G401.6 (cell line): ENCODE data around the gene TMEM130.

Experiments used
- FAIRE-seq: peaks from 2 replicates; lab custom pipeline; 2012; peaks lifted over from hg19 to GRCh38; lab: Jason Lieb, UNC

Gene TMEM130

GRCh38 chr7:98840722-98841121 is 29.1 kb downstream of the TMEM130 start:
- FAIRE-seq, result no peak

- FAIRE-seq, result no peak
Observed at GRCh38 chr7:98840096-98840495, 29.7 kb downstream of the TMEM130 start.

GRCh38 chr7:98837630-98837972 is 32.2 kb downstream of the TMEM130 start:
- FAIRE-seq, result no peak

GRCh38 chr7:98836811-98837629 is 32.8 kb downstream of the TMEM130 start:
- no peak for FAIRE-seq

- no peak for FAIRE-seq
Observed at GRCh38 chr7:98834949-98835348, 34.9 kb downstream of the TMEM130 start.

GRCh38 chr7:98833022-98833421 is 36.8 kb downstream of the TMEM130 start:
- no peak for FAIRE-seq

GRCh38 chr7:98831641-98832221 is 38.1 kb downstream of the TMEM130 start:
- FAIRE-seq, result no peak

- no peak for FAIRE-seq
Observed at GRCh38 chr7:98830972-98831548, 38.8 kb downstream of the TMEM130 start.

- no peak for FAIRE-seq
Observed at GRCh38 chr7:98828368-98828767, 41.4 kb downstream of the TMEM130 start.

GRCh38 chr7:98827258-98827657 is 42.6 kb downstream of the TMEM130 start:
- no peak for FAIRE-seq

- no peak for FAIRE-seq
Observed at GRCh38 chr7:98826811-98827231, 43.0 kb downstream of the TMEM130 start.

- no peak for FAIRE-seq
Observed at GRCh38 chr7:98826387-98826786, 43.4 kb downstream of the TMEM130 start.

GRCh38 chr7:98823226-98823625 is 46.6 kb downstream of the TMEM130 start:
- no peak for FAIRE-seq

GRCh38 chr7:98821348-98821747 is 48.5 kb downstream of the TMEM130 start:
- no peak for FAIRE-seq

GRCh38 chr7:98816967-98817710 is 52.7 kb downstream of the TMEM130 start:
- FAIRE-seq, result no peak

GRCh38 chr7:98816241-98816640 is 53.6 kb downstream of the TMEM130 start:
- FAIRE-seq, result no peak

GRCh38 chr7:98815313-98815712 is 54.5 kb downstream of the TMEM130 start:
- no peak for FAIRE-seq

GRCh38 chr7:98811299-98811698 is 58.5 kb downstream of the TMEM130 start:
- FAIRE-seq, result no peak

GRCh38 chr7:98810153-98810802 is 59.5 kb downstream of the TMEM130 start:
- no peak for FAIRE-seq

GRCh38 chr7:98808751-98809460 is 60.9 kb downstream of the TMEM130 start:
- no peak for FAIRE-seq
